ENCODE data around the gene TSC2. TPM values are rescaled to one million over a fixed set of nuclear protein-coding genes. Genes with fewer than 3 reads are reported as not detected.
A peak's percentile ranks its signal among the peaks of the same experiment; 100 is the strongest.

Gene TSC2
- total and polyA plus RNA-seq, 8 donors: 40.8 to 369 (median 76.0) TPM

- DNase-seq: peak in 1 of 2 donors; percentile 69
- intact Hi-C loops (cut with DNase I; ENCODE audit: low total_unique reads): loop anchor here (5.0 to 10.0 kb wide), 2 partner anchors 65 to 132 kb away; no protein-coding TSS in a partner anchor
- H3K9me3 ChIP-seq: no peaks in the 10 kb centered on the region
- no peaks in the 10 kb centered on the region for H3K36me3 ChIP-seq
- no peak for TF ChIP-seq EP300 (IDR thresholded peaks at IDR 0.05)
- peak overlapping the region in 2 of 4 donors; percentile 22 to 37 for H3K4me3 ChIP-seq
- no peak overlapping the region for H3K27ac ChIP-seq
- H3K4me1 ChIP-seq: peaks cover 25 to 43% (median 39%) of the 10 kb centered on the region in 4 donors
- H3K27me3 ChIP-seq: peaks cover 20 to 54% (median 31%) of the 10 kb centered on the region in 3 donors
- 0 to 2% (median 1%) methylated on average over 9 to 96 of the region's 96 CpGs for WGBS, 5 donors
Observed at GRCh38 chr16:2019921-2020831, 27.6 kb upstream of the TSC2 start.

GRCh38 chr16:2022723-2023091 lies 25.1 kb upstream of the TSC2 start:
- TF ChIP-seq POLR2AphosphoS5 (IDR thresholded peaks at IDR 0.05) (no peak), EP300 (IDR thresholded peaks at IDR 0.05) (no peak), POLR2A (IDR thresholded peaks at IDR 0.05) (no peak), CTCF (IDR thresholded peaks at IDR 0.05) (no peak)
- peak in 1 of 2 donors; percentile 79 for DNase-seq
- H3K4me1 ChIP-seq: peaks cover 39 to 59% (median 55%) of the 10 kb centered on the region in 4 donors
- peak overlapping the region; percentile 24 to 39 (median 35) for H3K4me3 ChIP-seq
- no peaks in the 10 kb centered on the region for H3K36me3 ChIP-seq
- intact Hi-C loops (cut with DNase I; ENCODE audit: low total_unique reads): loop anchor here (5.0 to 10.0 kb wide), 2 partner anchors 62 to 130 kb away; no protein-coding TSS in a partner anchor
- 0 to 10% (median 3%) methylated on average over 2 to 14 of the region's 14 CpGs for WGBS, 5 donors
- H3K27ac ChIP-seq: peak overlapping the region in 2 of 5 donors; percentile 6 to 81
- H3K27me3 ChIP-seq: peaks cover 20 to 59% (median 31%) of the 10 kb centered on the region in 3 donors
- H3K9me3 ChIP-seq: no peaks in the 10 kb centered on the region

GRCh38 chr16:2023092-2024031 lies 24.4 kb upstream of the TSC2 start:
- Histone ChIP-seq H3K4me1 (peaks cover 46 to 65% (median 62%) of the 10 kb centered on the region in 4 donors), H3K27me3 (peaks cover 20 to 52% (median 31%) of the 10 kb centered on the region in 3 donors), H3K27ac (peak overlapping the region; percentile 66 to 81 (median 74)), H3K9me3 (no peaks in the 10 kb centered on the region), H3K36me3 (no peaks in the 10 kb centered on the region), H3K4me3 (peak overlapping the region; percentile 24 to 39 (median 35))
- WGBS, 5 donors: 9 to 27% (median 14%) methylated on average over 8 to 53 of the region's 53 CpGs
- intact Hi-C loops (cut with DNase I; ENCODE audit: low total_unique reads): loop anchor here (5.0 to 10.0 kb wide), 2 partner anchors 61 to 129 kb away; no protein-coding TSS in a partner anchor
- TF ChIP-seq POLR2A (IDR thresholded peaks at IDR 0.05) (no peak), POLR2AphosphoS5 (IDR thresholded peaks at IDR 0.05) (peak; percentile 40 to 93 (median 47)), CTCF (IDR thresholded peaks at IDR 0.05) (peak in 6 of 7 experiments; percentile 87 to 99 (median 99))
- DNase-seq: peak; percentile 96 to 97

GRCh38 chr16:2024032-2024420 lies 23.8 kb upstream of the TSC2 start:
- intact Hi-C loops (cut with DNase I; ENCODE audit: low total_unique reads): loop anchor here (5.0 to 10.0 kb wide), 2 partner anchors 61 to 128 kb away; no protein-coding TSS in a partner anchor
- no peak for DNase-seq

More at GRCh38 chr16:2024032-2024420, 23.8 kb upstream of the TSC2 start:
- 84 to 97% (median 90%) methylated on average over 12 of the region's 12 CpGs for WGBS, 5 donors
- Histone ChIP-seq H3K36me3 (no peaks in the 10 kb centered on the region), H3K4me3 (peak overlapping the region in 1 of 4 donors; percentile 38), H3K27ac (peak overlapping the region; percentile 66 to 81 (median 74)), H3K9me3 (no peaks in the 10 kb centered on the region), H3K27me3 (peaks cover 18 to 46% (median 28%) of the 10 kb centered on the region in 3 donors), H3K4me1 (peaks cover 53 to 72% (median 68%) of the 10 kb centered on the region in 4 donors)
- TF ChIP-seq EP300 (IDR thresholded peaks at IDR 0.05) (no peak), CTCF (IDR thresholded peaks at IDR 0.05) (no peak), POLR2AphosphoS5 (IDR thresholded peaks at IDR 0.05) (no peak), POLR2A (IDR thresholded peaks at IDR 0.05) (no peak)
